HG02885 (cell line): ENCODE results near the gene HSH2D.
A peak's percentile ranks its signal among the peaks of the same experiment; 100 is the strongest.

Source experiments
- ATAC-seq: cut with Tn5 transposase; IDR thresholded peaks from one replicate; pipeline ENCODE4 v1.9.1; 2021; ENCODE audit warnings: mild to moderate bottlenecking; ENCODE audit not compliant: unreplicated experiment, poor library complexity

The HSH2D gene

DNA sequence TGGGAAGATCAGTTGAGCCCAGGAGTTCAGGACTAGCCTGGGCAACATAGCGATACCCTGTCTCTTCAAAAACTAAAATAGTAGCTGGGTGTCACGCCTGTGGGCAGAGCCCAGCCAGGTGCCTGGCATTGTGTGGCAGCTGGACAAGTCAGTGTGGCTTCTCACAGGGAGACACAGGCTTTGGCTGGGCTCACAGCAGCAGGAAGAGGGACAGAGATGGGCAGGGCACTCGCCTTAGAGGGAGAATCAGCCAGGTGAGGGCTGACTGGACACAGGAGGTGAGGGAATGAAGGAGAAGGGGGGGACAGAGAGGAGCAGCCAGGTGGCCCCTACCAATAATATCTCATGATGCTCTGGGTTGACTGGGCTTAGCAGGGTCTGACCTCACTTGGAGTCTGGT, 45.0 kb downstream of the HSH2D start:
- no peak for ATAC-seq

- no peak for ATAC-seq
Observed at GRCh38 chr19:16190198-16190597, 46.7 kb downstream of the HSH2D start.

DNA sequence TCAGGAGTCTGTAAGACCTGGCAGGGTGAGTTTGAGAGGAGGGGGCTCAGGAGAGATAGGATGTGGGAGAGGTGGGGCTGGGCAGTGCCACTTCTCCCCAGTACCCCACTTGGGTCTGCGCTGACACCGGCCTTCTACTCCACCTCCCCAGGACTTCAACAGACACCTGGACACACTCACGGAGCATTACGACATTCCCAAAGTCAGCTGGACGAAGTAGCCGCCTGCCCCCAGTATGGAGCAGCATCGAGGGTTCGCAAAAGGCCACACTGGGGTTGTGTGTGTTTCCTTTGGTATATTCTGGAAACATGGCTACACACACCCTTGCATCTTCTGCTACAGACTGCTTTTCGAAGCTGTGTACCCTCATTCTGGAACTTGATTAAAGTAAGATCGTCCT, 47.3 kb downstream of the HSH2D start:
- no peak for ATAC-seq

- no peak for ATAC-seq
Observed at GRCh38 chr19:16191216-16191908, 47.9 kb downstream of the HSH2D start.

DNA sequence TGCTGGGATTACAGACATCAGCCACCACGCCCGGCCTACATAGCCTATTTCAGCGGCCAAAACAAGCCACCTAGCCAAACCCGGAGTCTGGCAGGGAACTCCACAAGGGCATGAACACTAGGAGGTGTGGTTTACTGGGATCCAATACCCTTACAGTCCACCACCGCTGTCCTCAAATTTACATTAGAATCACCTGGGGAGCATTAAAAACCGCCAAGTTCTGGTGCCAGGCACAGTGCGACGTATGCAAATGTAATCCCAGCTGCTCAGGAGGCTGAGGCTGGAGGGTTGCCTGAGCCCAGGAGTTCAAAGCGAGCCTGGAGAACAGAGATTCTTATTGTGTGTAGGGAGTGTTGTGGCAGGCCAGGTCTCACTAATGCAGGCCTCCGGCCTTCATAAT, 50.0 kb downstream of the HSH2D start:
- ATAC-seq: no peak

- ATAC-seq: no peak
Observed at GRCh38 chr19:16197188-16197621, 53.7 kb downstream of the HSH2D start.

GRCh38 chr19:16197622-16198369, 54.3 kb downstream of the HSH2D start, which contains the start of gene AP1M1:
AP1M1 (plus strand) TSS chr19:16197911; CDS start chr19:16198027, 116 bp downstream.
- ATAC-seq: peak; percentile 85

GRCh38 chr19:16198370-16198651, 54.8 kb downstream of the HSH2D start:
- ATAC-seq: no peak

DNA sequence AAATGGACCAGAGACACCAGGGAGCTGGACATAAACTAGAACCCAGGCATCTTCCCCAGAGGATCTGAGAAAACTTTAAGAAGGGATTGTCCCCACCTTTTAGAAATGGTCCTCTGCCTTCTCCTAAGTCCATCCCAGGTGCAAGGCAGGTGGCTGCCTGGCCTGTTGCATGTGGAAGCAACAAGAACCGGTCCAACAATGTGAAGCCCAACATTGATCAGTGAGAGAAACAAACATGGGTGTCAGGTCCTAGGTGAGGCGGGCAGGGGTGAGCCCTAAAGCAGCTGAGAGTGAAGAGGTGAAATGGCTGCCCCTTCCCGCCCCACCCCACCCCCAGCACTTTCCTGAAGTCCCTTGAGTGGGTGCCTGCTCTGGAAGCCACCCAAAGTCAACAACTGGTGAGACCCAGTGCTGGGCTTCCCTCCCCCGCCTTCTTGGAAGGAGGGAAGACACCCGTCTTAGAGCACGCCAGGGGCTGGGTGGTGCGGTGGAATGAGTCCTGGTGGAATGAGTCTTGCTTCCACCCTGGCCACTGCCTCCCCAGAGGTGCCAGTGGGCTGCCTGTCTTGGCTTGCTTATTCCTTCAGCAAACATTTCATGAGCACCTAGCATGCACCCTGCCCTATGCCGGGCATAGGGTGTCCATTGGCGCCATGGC, 55.9 kb downstream of the HSH2D start:
- ATAC-seq: no peak

DNA sequence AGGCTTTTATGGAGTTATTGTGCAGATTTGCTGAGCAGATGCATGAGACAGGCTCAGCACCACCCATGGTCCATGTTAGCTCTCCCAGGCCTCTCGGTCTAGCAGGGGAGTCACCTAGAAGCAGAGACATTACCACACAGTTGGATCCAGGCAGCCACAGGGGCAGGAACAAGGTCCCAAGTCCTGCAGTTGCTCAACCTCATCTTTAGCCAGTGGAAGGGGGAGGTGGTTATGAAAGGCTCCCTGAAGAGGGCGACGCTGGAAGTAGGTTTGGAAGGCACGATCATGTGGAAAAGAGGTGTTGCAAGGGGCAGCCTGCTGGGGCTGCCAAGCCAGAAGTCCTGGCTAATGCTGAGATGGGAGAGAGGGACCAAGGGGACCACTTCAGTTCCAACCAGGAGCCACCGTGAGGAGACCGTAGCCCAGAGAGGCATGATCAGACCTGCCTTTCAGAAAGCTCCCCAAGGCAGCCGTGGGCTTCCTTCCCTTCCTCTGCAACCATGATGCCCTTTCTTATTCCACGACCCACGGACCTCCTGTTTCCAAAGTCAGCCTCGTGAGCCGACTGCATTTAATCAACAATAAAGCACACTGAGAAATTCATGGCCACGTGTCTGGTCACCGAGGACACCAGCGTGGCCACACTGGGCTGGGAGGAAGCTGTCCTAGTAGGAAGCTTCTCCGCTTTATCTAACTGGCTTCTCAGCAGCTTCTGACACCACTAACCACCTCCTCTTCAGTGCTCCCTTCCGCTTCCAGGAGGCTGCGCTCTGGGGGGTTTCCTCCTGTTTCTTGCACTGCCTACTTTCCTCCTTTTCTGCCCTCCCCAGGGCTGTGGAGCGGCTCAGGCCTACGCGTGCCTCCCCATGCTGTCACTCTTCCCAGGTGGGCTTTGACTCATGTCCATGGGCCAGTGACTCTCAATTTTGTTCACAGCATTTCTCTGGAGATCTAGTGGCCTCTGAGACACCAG, 56.8 kb downstream of the HSH2D start:
- no peak for ATAC-seq

DNA sequence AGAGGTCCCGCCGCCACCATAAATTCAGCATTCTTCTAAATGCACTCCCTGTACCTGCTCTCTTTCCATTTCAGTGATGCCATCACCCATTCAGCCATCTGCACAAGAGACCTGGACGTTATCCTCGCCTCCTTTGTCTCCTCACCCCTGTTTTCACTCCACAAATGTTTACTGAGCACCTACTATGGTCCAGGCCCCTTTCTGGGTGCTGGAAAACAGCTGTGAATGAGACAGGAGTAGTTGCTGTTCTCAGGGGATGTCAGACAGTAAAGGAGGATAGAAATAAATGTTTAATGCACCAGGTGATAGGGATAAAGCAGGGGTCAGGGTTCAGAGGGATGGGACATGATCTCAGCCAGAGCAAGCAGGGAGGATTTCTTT, 57.5 kb downstream of the HSH2D start:
- no peak for ATAC-seq

DNA sequence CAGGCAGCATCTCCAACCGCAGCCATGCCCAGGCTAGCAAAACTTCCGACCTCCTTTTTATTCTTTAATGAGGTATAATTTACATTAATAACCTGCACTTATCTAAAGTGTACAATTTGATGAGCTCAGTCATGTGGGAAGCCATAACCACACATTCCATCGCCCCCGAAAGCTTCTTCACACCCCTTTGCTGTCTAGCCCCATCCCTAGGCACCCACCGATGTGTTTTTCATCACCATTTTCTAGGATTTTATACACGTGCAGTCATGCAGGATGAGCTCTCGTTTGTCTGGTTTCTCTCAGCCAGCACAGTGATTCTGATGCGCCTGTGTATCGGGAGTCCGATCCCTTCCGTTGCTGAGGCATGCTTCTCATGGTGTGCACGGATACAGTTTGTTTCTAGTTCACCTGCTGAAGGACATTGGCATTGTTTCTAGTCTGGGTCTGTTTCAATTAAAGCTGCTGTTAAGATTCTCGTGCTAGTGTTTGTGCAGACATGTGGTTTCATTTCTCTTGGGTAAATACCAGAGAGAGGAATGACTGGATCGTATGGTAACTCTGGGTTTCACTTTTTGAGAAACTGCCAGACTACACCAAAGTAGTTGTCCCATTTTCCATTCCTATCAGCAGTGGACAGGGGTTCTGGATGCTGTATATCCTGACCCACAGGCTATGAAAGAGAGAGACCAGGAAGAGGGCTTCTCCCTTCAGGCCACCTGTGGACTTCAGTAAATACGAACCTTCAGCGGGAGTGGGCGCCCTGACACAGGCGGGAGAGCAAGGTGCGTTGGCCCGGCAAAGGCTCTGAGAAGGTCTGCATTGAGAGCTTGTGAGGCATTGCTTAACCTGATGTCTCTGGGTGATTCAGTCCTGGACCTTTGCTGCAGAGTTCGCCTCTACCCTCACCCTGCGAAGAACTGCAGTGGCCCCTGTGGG, 59.1 kb downstream of the HSH2D start:
- no peak for ATAC-seq

DNA sequence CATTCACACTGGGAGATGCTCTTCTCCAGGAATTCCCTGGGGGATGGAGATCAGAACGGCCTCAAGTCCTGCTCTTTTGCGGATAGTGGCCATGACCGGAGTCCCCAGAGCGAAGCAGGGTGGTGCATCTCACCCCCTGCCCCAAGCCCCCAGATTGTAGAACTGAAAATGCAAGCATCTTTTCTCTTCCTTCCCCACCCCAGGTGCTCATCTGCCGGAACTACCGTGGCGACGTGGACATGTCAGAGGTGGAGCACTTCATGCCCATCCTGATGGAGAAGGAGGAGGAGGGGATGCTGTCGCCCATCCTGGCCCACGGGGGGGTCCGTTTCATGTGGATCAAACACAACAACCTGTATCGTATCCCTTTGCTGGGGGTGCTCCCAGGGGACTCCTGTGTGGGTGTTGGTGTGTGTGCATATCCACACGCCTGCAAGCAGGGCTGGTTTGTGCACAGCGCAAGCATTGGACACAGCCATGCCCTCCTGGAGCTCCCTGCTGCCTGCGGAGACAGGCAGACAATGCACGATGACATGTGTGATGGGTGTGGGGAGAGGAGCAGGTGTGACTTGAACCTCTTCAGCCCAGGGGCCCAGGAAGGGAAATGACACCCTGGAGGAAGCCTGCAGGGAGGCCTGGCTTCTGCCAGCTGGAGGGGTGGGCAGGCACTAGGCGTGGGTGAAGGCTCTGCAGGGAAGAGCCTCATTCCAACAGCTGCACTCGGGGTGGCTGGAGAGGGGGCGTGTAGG, 59.9 kb downstream of the HSH2D start:
- ATAC-seq: no peak

- ATAC-seq: no peak
Observed at GRCh38 chr19:16204005-16204294, 60.5 kb downstream of the HSH2D start.

- no peak for ATAC-seq
Observed at GRCh38 chr19:16205205-16206045, 61.9 kb downstream of the HSH2D start.

DNA sequence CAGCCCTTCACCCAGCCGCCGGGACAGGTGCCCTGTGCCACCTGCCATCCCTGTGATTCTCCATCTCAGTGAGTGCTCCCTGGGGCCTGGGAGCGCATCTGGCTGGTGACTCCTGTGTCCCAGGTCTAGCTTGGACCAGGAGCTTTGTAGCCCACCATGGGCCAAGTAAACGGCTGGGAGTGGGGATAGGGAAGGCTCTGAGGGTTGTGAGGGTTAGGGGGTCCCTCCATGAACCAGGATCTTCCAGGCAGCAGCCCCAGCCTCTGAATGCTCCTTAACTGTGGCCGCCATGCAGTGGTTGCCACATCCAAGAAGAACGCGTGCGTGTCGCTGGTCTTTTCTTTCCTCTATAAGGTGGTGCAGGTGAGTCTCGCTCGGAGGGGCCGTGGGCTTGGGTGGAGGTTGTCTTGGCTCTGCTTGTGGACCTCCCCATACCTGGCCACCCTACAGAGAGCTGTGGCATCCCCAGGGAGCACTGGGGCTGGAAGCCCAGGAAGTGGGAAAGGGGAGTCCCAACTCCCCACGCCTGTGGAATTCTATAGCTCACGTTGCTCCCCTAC, 62.6 kb downstream of the HSH2D start:
- ATAC-seq: no peak

DNA sequence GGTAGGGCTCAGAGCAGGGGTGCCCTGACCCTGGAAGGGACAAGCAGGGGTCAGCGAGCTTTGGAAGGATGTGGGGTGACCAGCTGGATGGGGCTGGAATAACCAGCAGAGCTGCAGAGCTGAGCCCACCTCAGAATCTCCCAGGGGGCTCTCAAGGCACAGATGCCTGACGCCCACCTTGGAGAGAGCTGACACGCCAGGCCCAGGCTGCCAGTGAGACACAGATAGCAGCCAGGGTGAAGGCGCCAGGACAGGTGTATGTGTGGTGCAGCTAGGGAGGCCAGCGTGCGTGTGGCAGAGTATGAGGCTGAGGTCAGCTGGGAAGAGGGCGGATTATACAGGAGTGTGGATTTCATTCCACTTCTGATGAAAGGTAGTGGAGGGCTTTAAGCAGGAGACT, 63.2 kb downstream of the HSH2D start:
- no peak for ATAC-seq

DNA sequence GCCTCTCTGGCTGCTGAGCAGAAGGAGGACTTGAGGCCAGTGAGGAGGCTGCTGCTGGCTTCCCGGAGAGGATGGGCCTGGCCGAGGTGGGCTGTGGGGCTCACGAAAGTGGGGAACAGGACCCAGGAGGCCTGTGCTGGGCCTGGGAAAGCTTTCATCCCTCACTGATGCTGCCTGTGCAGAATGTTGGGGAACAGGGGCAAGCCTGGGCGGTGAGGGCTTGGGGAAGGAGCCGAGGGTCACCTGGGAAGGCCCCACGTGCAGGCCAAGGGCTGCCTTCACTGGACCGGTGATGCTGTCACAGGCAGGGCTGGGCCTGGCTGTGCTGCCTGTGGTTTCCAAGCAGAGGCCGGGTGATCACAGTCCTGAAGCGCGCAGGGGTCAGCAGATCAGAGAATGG, 63.6 kb downstream of the HSH2D start:
- no peak for ATAC-seq
